IMR-90 (cell line): ENCODE data around the gene SLC7A10. TPM values are rescaled to one million over a fixed set of nuclear protein-coding genes. Genes with fewer than 3 reads are reported as not detected.

Experiments
- ATAC-seq: fragments of 200-7000 bp; cut with Tn5 transposase; 2 replicates; pipeline ENCODE4 v1.9.1; 2020; ENCODE audit warnings: low read depth, mild to moderate bottlenecking, moderate library complexity
- BruUV-seq: library from RNA; stranded (reverse); fragments of 400-500 nt; replicated peaks from 2 replicates; lab custom pipeline; 2021; lab: Mats Ljungman, UMichigan
- CTCF ChIA-PET: fragments of 300-600 bp; formaldehyde crosslinking; extraction: SDS; loops from one replicate; lab custom pipeline; 2021; ENCODE audit warnings: antibody characterized with exemption; lab: Yijun Ruan, JAX
- POLR2A ChIA-PET: fragments of 300-600 bp; sonication (Branson Sonifier 250); formaldehyde crosslinking; loops from one replicate; lab custom pipeline; 2022; ENCODE audit warnings: antibody characterized with exemption; ENCODE audit not compliant: unreplicated experiment; lab: Charles Lee
- DNase-seq: peaks from one replicate; pipeline ENCODE4 v3.0.0; 2013
- H2AFZ ChIP-seq: replicated peaks from 2 replicates; pipeline ENCODE3; 2013; ENCODE audit warnings: low read length, mild to moderate bottlenecking; ENCODE audit not compliant: poor library complexity
- H2AK5ac ChIP-seq: 2 replicates; pipeline ENCODE4 v1.6.1; 2013; ENCODE audit warnings: low read depth, low read length, inconsistent platforms
- H2AK9ac ChIP-seq: replicated peaks from 2 replicates; pipeline ENCODE3; 2013; ENCODE audit warnings: mild to moderate bottlenecking, low read depth, low read length, moderate library complexity; ENCODE audit not compliant: poor library complexity
- H2BK120ac ChIP-seq: 2 replicates; pipeline ENCODE4 v1.6.1; 2013; ENCODE audit warnings: low read depth, low read length, inconsistent platforms
- H2BK15ac ChIP-seq: 3 replicates; pipeline ENCODE4 v1.6.1; 2013; ENCODE audit warnings: low read depth, low read length, inconsistent platforms
- H2BK20ac ChIP-seq: 2 replicates; pipeline ENCODE4 v1.6.1; 2013; ENCODE audit warnings: low read depth, mild to moderate bottlenecking, inconsistent platforms, low read length, moderate library complexity
- H2BK5ac ChIP-seq: 2 replicates; pipeline ENCODE4 v1.6.1; 2013; ENCODE audit warnings: mild to moderate bottlenecking, low read depth, low read length, inconsistent platforms; ENCODE audit not compliant: poor library complexity, severe bottlenecking
- H3K14ac ChIP-seq: replicated peaks from 2 replicates; pipeline ENCODE4 v1.6.1; 2013; ENCODE audit warnings: low read depth, low read length, inconsistent platforms
- H3K18ac ChIP-seq: 2 replicates; pipeline ENCODE4 v1.6.1; 2013; ENCODE audit warnings: low read depth, low read length, control low read depth
- H3K23ac ChIP-seq: 2 replicates; pipeline ENCODE4 v1.6.1; 2013; ENCODE audit warnings: low read depth, low read length, inconsistent platforms
- H3K27ac ChIP-seq: 2 replicates; pipeline ENCODE4 v1.5.1; 2013; ENCODE audit warnings: mild to moderate bottlenecking, control low read depth, low read length; ENCODE audit not compliant: insufficient read depth
- H3K27me3 ChIP-seq: 2 replicates; pipeline ENCODE4 v1.6.1; 2013; ENCODE audit warnings: low read length; ENCODE audit not compliant: control insufficient read depth, insufficient read depth
- H3K36me3 ChIP-seq: 2 replicates; pipeline ENCODE4 v1.6.1; 2013; ENCODE audit warnings: low read length, mixed read lengths; ENCODE audit not compliant: control insufficient read depth, insufficient read depth
- H3K4ac ChIP-seq: 2 replicates; pipeline ENCODE4 v1.6.1; 2013; ENCODE audit warnings: low read depth, low read length, inconsistent platforms
- H3K4me1 ChIP-seq: 2 replicates; pipeline ENCODE4 v1.6.1; 2013; ENCODE audit warnings: low read length, mixed read lengths; ENCODE audit not compliant: control insufficient read depth, insufficient read depth
- H3K4me2 ChIP-seq: 2 replicates; pipeline ENCODE4 v1.6.1; 2013; ENCODE audit warnings: low read depth, mild to moderate bottlenecking, control low read depth, low read length, moderate library complexity
- H3K4me3 ChIP-seq: 2 replicates; pipeline ENCODE4 v1.5.1; 2013; ENCODE audit warnings: low read depth, mild to moderate bottlenecking, control low read depth, low read length, moderate library complexity; ENCODE audit not compliant: insufficient read depth
- H3K56ac ChIP-seq: 2 replicates; pipeline ENCODE4 v1.6.1; 2013; ENCODE audit warnings: low read length, inconsistent platforms; ENCODE audit not compliant: insufficient read depth; ENCODE audit errors: extremely low read depth
- H3K79me1 ChIP-seq, 2 experiments: 2 replicates each; pipeline ENCODE4 v1.6.1; 2013; ENCODE audit warnings: low read length in 2 of 2, inconsistent platforms in 1 of 2, low read depth in 1 of 2
- H3K9ac ChIP-seq: 2 replicates; pipeline ENCODE4 v1.6.1; 2013; ENCODE audit warnings: low read depth, low read length, control low read depth
- H3K9me1 ChIP-seq: 2 replicates; pipeline ENCODE4 v1.6.1; 2013; ENCODE audit warnings: low read length, inconsistent platforms; ENCODE audit not compliant: insufficient read depth
- H3K9me3 ChIP-seq: 2 replicates; pipeline ENCODE4 v1.6.1; 2013; ENCODE audit warnings: low read length; ENCODE audit not compliant: control insufficient read depth, insufficient read depth
- H4K20me1 ChIP-seq: 2 replicates; pipeline ENCODE4 v1.6.1; 2013; ENCODE audit warnings: low read length, inconsistent platforms; ENCODE audit not compliant: insufficient read depth
- H4K5ac ChIP-seq: 2 replicates; pipeline ENCODE4 v1.6.1; 2013; ENCODE audit warnings: mild to moderate bottlenecking, low read depth, low read length, control low read depth
- H4K8ac ChIP-seq, 2 experiments: 2 replicates each; pipeline ENCODE4 v1.6.1; 2013; ENCODE audit warnings: low read depth in 2 of 2, low read length in 2 of 2, control low read depth in 1 of 2, inconsistent platforms in 1 of 2
- H4K91ac ChIP-seq: 2 replicates; pipeline ENCODE4 v1.6.1; 2013; ENCODE audit warnings: low read depth, low read length, inconsistent platforms; ENCODE audit not compliant: insufficient read depth
- BHLHE40 ChIP-seq: fragments of 150-350 bp; IDR thresholded peaks from 2 replicates; pipeline ENCODE4 v1.6.1; 2016; ENCODE audit warnings: mild to moderate bottlenecking, low read depth, low read length
- CEBPB ChIP-seq: IDR thresholded peaks from 2 replicates; pipeline ENCODE4 v1.6.1; 2012; ENCODE audit warnings: low read depth, low read length, improper control_type of control experiment
- CHD1 ChIP-seq: IDR thresholded peaks from 2 replicates; pipeline ENCODE4 v1.6.1; 2012; ENCODE audit warnings: low read depth, low read length, improper control_type of control experiment
- FOS ChIP-seq: fragments of 150-350 bp; IDR thresholded peaks from 2 replicates; pipeline ENCODE4 v1.6.1; 2016; ENCODE audit warnings: low read depth, low read length
- MAFK ChIP-seq: IDR thresholded peaks from 2 replicates; pipeline ENCODE4 v1.6.1; 2012; ENCODE audit warnings: low read depth, low read length, improper control_type of control experiment
- MAZ ChIP-seq: IDR thresholded peaks from 2 replicates; pipeline ENCODE4 v1.6.1; 2012; ENCODE audit warnings: low read depth, mild to moderate bottlenecking, low read length, improper control_type of control experiment, moderate library complexity, borderline replicate concordance
- MXI1 ChIP-seq: IDR thresholded peaks from 2 replicates; pipeline ENCODE4 v1.6.1; 2012; ENCODE audit warnings: low read depth, mild to moderate bottlenecking, low read length, moderate library complexity, borderline replicate concordance
- NFE2L2 ChIP-seq: fragments of 150-350 bp; IDR thresholded peaks from 2 replicates; pipeline ENCODE4 v1.6.1; 2016; ENCODE audit warnings: low read depth, mild to moderate bottlenecking, low read length
- POLR2A ChIP-seq: IDR thresholded peaks from 2 replicates; pipeline ENCODE4 v1.6.1; 2012; ENCODE audit warnings: mild to moderate bottlenecking, low read depth, low read length
- RAD21 ChIP-seq: IDR thresholded peaks from 2 replicates; pipeline ENCODE4 v1.6.1; 2012; ENCODE audit warnings: low read length, improper control_type of control experiment
- RCOR1 ChIP-seq: IDR thresholded peaks from 2 replicates; pipeline ENCODE4 v1.6.1; 2012; ENCODE audit warnings: mild to moderate bottlenecking, low read length, improper control_type of control experiment; ENCODE audit not compliant: insufficient replicate concordance
- RFX5 ChIP-seq: IDR thresholded peaks from 2 replicates; pipeline ENCODE4 v1.8.0; 2012; ENCODE audit warnings: low read depth, mild to moderate bottlenecking, low read length, moderate library complexity
- SMC3 ChIP-seq: fragments of 150-350 bp; IDR thresholded peaks from 2 replicates; pipeline ENCODE4 v1.6.1; 2016; ENCODE audit warnings: low read depth, mild to moderate bottlenecking, antibody characterized with exemption, low read length, moderate library complexity
- WGBS, 2 experiments: methylation state at CpG; one replicate each; pipeline versions ENCODE4 v1.1.5 to v1.1.7; 2013; ENCODE audit warnings: missing lambda C conversion rate in 2 of 2; ENCODE audit not compliant: insufficient read length in 1 of 2; ENCODE audit errors: extremely low coverage in 2 of 2; 5-methylcytosine and 5-hydroxymethylcytosine counted together
- dilution Hi-C: fragments of 300-500 bp; cut with HindIII; formaldehyde crosslinking; loops from one replicate; pipeline ENCODE4 v1.14.3; 2018; ENCODE audit warnings: low sequenced_read_pairs; ENCODE audit not compliant: unreplicated experiment
- in situ Hi-C: fragments of 300-500 bp; cut with MboI; formaldehyde crosslinking; loops from 3 replicates; pipeline ENCODE4 v1.14.3; 2019; ENCODE audit warnings: low sequenced_read_pairs, inconsistent platforms, mixed read lengths
- intact Hi-C: fragments of 100-400 bp; cut with micrococcal nuclease; formaldehyde crosslinking; loops from 2 replicates; pipeline ENCODE4 v1.10.0; 2022
- polyA plus RNA-seq, 3 experiments: library from polyadenylated mRNA; depleted of rRNA; stranded (reverse); fragments of >200 nt; gene quantifications; 2 replicates each; pipeline ENCODE4 v1.2.3, GENCODE V29; 2012; ENCODE audit warnings: low replicate concordance in 1 of 3
- total RNA-seq: library from RNA; depleted of rRNA; stranded (reverse); fragments of >200 nt; gene quantifications from 2 replicates; pipeline ENCODE4 v1.2.3, GENCODE V29; 2012
- TF ChIP-seq, protein P1 (sequence below): fragments of 150-350 bp; IDR thresholded peaks from 2 replicates; pipeline ENCODE4 v1.6.1; 2017; ENCODE audit warnings: mild to moderate bottlenecking, antibody characterized with exemption, low read length, low read depth
- TF ChIP-seq, protein P2 (sequence below): fragments of 150-350 bp; IDR thresholded peaks from 2 replicates; pipeline ENCODE4 v1.6.1; 2016; ENCODE audit warnings: low read depth, mild to moderate bottlenecking, low read length, moderate library complexity, borderline replicate concordance
- TF ChIP-seq, protein P3 (sequence below): conservative IDR thresholded peaks from 2 replicates; pipeline ENCODE4 v1.5.1; 2012; ENCODE audit warnings: mild to moderate bottlenecking, low read depth, low read length, improper control_type of control experiment

SLC7A10 gene
- total and polyA plus RNA-seq, 2 of the 4 experiments (the other 2 are of a cell fraction): not detected

DNA sequence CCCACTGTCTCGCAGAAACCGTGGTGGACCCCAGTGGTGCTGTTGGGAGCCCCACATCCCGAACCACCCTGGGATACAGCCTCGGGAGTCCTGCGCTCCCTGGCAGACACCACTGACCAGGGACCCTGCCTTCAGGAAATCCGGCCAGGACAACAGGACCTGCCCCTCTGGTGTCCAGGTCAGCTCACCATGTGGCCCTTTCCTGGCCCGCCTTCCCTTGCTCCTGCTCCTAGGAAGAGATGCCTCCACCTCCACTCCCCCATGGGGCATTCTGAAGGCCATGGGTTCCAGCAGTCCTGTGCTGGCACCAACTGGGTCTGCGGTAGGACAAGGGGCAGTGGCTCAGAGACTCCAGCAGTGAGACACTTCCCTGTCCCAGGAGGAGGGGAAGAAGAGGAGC is 22.5 kb upstream of the SLC7A10 start:
- Histone ChIP-seq H4K5ac (no peak overlapping the region), H3K4me2 (no peak overlapping the region), H3K4me1 (no peaks in the 10 kb centered on the region), H2AK5ac (no peak overlapping the region), H2AK9ac (no peak overlapping the region), H3K27me3 (peaks cover 7% of the 10 kb centered on the region; the same call in 1 of the 2 replicates), H2BK15ac (no peak overlapping the region), H2BK20ac (no peak overlapping the region), H3K36me3 (no peaks in the 10 kb centered on the region), H3K14ac (no peak overlapping the region), H3K79me1 (no peaks in the 10 kb centered on the region), H4K8ac (no peak overlapping the region), H3K18ac (no peak overlapping the region), H2BK5ac (no peak overlapping the region), H3K23ac (no peak overlapping the region), H2BK120ac (no peak overlapping the region), H4K20me1 (no peaks in the 10 kb centered on the region), H3K4me3 (no peak overlapping the region), H4K91ac (no peak overlapping the region), H2AFZ (no peak overlapping the region), H3K9me1 (0 out of 2 replicates have a peak, but pooled peaks cover 12% of the 10 kb centered on the region), H3K9me3 (no peaks in the 10 kb centered on the region), H3K27ac (no peak overlapping the region), H3K4ac (no peak overlapping the region), H3K56ac (no peak overlapping the region), H3K9ac (no peak overlapping the region)
- ChIA-PET POLR2A (no interaction called here), CTCF (no interaction called here)
- no peak for ATAC-seq
- no peak for TF ChIP-seq NFE2L2
- TF ChIP-seq, protein P1, sequence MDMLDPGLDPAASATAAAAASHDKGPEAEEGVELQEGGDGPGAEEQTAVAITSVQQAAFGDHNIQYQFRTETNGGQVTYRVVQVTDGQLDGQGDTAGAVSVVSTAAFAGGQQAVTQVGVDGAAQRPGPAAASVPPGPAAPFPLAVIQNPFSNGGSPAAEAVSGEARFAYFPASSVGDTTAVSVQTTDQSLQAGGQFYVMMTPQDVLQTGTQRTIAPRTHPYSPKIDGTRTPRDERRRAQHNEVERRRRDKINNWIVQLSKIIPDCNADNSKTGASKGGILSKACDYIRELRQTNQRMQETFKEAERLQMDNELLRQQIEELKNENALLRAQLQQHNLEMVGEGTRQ: no peak
- TF ChIP-seq, protein P2, sequence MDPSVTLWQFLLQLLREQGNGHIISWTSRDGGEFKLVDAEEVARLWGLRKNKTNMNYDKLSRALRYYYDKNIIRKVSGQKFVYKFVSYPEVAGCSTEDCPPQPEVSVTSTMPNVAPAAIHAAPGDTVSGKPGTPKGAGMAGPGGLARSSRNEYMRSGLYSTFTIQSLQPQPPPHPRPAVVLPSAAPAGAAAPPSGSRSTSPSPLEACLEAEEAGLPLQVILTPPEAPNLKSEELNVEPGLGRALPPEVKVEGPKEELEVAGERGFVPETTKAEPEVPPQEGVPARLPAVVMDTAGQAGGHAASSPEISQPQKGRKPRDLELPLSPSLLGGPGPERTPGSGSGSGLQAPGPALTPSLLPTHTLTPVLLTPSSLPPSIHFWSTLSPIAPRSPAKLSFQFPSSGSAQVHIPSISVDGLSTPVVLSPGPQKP: no peak
- no peak for TF ChIP-seq POLR2A
- no peak for TF ChIP-seq MAZ
- TF ChIP-seq CHD1: no peak
- no peak for TF ChIP-seq RAD21
- no peak for TF ChIP-seq BHLHE40
- TF ChIP-seq RCOR1: no peak
- no peak for TF ChIP-seq MAFK
- TF ChIP-seq MXI1: no peak
- no peak for TF ChIP-seq SMC3
- TF ChIP-seq FOS: no peak
- TF ChIP-seq, protein P3, sequence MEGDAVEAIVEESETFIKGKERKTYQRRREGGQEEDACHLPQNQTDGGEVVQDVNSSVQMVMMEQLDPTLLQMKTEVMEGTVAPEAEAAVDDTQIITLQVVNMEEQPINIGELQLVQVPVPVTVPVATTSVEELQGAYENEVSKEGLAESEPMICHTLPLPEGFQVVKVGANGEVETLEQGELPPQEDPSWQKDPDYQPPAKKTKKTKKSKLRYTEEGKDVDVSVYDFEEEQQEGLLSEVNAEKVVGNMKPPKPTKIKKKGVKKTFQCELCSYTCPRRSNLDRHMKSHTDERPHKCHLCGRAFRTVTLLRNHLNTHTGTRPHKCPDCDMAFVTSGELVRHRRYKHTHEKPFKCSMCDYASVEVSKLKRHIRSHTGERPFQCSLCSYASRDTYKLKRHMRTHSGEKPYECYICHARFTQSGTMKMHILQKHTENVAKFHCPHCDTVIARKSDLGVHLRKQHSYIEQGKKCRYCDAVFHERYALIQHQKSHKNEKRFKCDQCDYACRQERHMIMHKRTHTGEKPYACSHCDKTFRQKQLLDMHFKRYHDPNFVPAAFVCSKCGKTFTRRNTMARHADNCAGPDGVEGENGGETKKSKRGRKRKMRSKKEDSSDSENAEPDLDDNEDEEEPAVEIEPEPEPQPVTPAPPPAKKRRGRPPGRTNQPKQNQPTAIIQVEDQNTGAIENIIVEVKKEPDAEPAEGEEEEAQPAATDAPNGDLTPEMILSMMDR: no peak
- no peak for TF ChIP-seq CEBPB
- TF ChIP-seq RFX5: no peak
- dilution Hi-C loops (no loop called here), in situ Hi-C loops (no loop called here), intact Hi-C loops (no loop called here)
- WGBS, 2 experiments: 100% methylated on average over 1 of the region's 8 CpGs; no CpG with 5 or more reads in 1 of the 2 experiments
- DNase-seq: no peak
- no TSS peak for BruUV-seq
